HG03097 (cell line): ENCODE data around the gene HOXC10.

Experiments
- ATAC-seq: cut with Tn5 transposase; IDR thresholded peaks from one replicate; pipeline ENCODE4 v1.9.1; 2021; ENCODE audit not compliant: unreplicated experiment, low FRiP score

Gene HOXC10

DNA sequence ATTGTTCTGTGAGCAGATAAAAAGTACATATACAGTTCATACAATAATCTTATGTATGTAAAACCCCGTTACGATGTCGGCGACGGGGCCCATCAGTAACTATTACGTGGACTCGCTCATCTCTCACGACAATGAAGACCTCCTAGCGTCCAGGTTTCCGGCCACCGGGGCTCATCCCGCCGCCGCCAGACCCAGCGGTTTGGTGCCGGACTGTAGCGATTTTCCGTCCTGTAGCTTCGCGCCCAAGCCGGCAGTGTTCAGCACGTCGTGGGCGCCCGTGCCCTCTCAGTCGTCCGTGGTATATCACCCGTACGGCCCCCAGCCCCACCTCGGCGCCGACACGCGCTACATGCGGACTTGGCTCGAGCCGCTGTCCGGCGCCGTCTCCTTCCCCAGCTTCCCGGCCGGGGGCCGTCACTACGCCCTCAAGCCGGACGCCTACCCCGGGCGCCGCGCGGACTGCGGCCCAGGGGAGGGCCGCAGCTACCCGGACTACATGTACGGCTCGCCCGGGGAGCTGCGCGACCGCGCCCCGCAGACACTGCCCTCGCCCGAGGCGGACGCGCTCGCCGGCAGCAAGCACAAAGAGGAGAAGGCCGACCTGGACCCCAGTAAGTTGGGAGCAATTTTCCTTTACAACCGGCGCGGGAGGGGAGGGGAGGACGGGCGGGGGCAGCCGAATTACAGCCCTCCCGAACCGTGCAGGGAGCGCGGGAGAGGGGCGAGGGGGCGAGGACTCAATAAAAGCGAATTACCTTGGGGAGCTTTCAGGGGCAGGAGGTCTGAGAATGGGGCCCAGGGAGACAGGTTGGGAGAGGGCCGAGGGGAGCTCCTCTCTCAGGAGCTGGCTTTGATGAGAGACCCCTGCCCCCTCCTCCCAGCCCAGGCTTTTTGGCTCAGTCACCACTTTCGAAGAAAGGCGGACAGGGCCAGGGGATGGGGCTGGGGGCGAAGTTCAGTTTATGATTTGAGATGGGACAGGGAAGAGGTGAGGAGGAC, 15.5 kb downstream of the HOXC10 start, which contains the start of gene HOXC9:
HOXC9 (plus strand) TSS at position 46 of the 999 bp plus-strand sequence; CDS start at position 74, 28 bp downstream.
- ATAC-seq, result no peak

DNA sequence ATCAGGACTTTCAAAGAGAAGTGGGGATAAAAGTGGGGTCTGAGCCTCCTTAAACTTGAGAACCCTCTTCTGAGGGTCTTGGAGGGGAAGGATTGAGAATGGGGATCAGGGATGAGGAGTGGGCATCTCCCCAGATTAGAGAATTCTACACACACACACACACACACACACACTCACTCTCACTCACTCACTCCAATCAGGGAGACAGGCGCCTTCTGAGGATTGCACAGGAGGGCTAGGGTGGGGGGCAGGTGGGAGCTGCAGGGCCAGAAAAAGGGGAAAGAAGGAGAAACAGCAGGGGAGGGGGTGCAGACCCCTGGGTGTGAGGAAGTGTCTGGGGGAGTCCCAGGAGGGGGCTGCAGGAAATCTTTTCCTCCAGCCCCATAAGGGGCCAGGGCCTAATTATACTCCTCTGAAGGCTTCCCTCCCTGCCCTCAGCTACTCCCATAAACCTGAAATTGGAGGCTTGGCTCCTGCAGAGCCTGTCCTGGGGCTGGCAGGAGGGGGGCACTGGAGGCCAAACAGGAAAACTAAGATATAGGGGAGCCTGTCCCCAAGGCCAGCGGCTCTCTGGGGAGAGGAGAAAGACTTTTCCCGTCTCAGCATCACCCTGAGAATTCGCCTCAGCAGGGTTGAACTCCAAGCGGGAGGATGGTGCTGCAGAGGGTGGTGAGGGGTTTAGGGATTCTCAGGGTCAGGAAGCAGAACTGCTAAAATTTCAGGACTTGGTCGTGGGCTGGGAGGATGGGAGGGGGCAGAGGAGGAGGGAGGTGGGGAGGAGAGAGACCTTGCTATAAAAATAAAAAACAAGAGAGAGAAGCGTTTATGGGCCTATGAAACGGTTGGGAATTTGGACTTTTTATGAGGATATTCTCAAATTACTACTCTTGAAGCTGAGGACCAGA, 16.6 kb downstream of the HOXC10 start:
- no peak for ATAC-seq

DNA sequence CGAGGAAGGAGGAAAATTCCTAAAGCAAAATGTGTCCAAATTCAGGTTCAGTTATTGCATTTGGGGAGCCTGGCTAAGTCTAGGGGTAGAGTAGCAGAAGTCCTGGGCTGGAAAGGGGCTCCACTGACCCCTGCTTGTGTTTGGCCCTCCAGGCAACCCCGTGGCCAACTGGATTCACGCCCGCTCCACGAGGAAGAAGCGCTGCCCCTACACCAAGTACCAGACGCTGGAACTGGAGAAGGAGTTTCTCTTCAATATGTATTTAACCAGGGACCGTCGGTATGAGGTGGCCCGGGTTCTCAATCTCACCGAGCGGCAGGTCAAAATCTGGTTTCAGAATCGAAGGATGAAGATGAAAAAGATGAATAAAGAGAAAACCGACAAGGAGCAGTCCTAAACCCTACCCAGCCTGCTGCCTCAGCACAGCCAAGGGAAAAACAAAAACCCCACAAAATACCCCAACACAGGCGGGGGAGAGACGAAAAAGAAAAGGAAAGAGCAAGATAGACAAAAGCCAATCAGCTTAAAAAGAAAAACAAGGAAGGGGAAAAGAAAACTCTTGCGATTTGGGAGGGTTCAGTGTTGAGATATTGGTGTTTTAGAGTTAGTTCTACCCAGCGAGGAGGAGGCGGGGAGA, 17.4 kb downstream of the HOXC10 start:
- no peak for ATAC-seq

DNA sequence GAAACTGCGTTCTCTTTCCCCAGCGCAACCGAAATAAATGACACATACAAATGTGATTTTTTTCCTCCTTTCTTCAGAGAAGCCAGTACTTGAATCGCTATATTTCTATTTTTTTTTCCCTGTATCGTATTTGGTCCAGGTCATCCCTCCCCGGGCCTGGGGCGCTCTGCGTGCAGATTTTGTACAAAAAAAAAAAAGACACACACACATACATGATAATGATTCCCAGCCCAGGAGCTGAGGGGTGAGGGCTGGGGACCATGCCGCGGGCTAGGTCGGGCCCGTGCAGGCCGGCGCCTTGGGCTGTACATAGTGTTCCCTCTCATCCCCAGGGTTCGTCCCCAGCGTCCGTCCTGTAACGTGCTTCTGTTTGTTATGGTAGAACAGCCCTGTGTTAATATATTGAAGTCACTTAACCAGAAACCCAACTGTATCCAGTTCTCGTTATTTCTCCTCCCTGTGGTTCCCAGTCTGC, 18.0 kb downstream of the HOXC10 start:
- ATAC-seq, result no peak

DNA sequence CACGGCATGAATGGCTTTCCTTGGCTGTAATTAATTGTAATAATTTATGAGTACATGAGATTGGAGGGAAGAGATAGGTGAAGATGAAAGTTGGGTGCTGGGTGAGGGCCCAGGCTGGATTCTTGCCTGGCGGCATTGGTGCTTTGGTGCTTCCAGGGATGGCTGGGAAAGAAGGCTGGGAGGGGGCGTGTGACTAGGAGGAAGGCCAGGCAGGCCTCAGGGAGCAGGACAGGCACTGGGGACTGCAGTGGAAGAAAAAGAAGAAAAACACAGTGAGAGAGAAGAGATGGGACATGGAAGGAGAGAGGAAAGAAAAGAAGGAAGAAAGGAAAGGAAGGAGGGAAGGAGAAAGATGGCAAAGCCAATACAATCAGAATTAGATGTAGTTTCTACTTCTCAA, 18.7 kb downstream of the HOXC10 start:
- ATAC-seq, result no peak

DNA sequence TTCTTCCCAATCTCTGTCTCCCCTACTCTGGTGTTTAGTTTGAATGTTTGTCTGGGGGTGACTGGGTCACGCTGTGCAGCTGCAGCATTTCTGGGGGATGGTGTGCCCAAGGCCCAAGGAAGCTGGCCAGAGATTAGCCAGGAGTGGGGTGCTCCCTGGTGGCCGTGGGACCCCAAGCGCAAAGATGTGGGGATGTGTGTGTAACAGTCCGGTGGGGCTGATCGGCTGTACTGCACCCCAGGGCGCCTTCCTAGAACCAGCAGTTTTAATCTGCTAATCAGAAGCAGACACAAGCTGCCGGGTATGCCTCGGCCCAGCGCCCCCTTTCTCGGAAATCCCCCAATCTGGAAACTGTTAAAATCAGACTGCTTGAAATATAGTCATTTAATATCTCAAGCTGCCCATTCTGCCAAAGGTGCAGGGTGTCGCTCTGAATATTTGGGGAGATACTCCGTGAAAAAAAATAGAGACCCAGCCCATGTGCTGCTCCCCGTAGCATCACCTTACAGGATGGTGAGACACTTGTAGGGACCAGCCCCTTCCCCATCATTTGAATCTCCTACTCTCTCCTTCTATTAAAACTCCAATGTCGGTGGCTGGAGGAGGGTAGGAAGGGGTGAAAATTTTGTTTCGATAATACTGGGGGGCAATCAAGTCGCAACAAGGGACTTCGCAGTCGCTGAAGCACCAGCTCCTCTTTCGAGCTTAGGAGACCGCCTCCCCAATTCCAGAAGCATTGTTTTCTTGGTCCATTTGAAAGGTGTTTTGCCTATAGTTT, 19.3 kb downstream of the HOXC10 start:
- ATAC-seq, result no peak

DNA sequence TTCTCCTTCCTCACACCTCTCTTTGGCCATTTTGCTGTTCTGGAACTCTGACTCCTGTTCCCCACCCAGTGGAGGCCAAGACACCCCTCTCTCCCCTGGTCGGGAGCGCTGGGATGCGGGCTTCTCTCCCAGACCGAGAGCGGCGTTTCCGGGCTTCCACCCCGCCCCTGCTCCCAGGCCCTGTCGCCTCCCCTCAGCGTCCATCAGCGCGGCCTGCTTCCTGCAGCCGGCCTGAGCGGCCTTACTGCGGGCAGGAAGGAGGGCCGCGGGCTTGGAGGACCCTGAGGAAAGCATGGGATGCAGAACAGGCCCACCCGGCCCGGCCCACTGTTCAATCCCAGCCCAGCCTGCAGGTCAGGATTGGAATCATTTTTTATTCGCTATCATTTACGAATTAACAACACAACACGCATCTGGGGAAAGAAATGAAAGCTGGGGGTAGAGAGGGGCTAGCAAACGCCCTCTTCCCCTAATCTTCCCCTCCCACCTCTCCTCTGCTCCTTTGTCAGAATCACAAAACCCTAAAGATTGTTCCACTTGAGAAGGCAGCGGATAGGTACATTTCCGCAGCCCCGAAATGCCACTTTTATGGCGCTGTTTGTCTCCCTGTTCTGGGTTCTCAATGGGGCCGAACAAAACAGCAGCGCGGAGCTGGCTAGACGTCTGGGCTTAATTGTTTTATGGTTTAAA, 20.0 kb downstream of the HOXC10 start:
- no peak for ATAC-seq

DNA sequence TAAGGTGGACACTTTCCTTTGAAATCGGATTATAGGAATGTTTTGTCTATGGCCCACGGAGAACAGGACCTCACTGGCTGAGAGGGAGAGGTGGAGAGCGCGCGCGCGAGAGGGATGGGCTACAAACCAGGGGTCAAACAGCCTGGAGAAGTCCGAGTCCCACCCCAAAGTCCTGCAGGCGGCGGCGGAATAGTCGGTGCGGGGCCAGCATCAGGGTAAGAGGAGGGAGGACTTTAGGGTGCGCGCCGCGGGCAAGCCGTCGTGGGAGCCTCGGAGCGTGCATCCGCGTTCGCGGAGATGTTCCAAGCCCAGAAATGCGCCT, 20.5 kb downstream of the HOXC10 start:
- ATAC-seq, result no peak

DNA sequence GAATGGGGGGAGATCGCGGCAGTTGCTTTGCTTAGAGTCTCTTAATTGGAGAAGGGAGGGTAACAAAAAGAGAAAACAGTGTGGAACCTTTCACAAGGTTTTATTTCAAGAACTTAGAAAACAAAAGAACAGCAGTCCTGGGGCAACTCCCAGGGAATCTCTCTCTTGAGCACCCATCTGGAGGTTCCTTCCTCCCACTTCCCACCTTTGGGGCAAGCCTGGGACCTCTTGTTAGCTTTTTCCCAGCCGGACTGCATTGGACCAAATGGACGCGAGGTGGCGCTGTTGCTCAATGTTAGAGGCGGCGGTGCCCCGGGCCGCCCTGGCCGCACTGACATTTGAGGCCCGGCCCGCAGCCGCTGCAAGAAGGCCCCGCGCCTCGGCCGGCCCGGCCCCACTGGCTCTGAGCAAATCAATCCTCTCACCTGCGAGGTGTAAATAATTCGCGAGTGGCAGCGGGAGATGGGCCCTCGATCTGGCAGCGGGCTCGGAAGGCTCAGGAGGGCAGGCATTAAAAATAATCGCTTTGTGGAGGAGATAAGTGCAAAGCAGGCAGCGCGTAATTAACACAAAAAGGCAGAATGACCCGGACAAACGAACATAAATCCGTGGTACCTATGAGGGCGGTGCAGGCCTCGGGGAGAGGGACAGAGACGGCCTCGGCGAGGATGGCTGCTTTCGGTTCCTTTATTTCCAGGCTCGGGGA, 21.1 kb downstream of the HOXC10 start:
- ATAC-seq, result peak; percentile 62

DNA sequence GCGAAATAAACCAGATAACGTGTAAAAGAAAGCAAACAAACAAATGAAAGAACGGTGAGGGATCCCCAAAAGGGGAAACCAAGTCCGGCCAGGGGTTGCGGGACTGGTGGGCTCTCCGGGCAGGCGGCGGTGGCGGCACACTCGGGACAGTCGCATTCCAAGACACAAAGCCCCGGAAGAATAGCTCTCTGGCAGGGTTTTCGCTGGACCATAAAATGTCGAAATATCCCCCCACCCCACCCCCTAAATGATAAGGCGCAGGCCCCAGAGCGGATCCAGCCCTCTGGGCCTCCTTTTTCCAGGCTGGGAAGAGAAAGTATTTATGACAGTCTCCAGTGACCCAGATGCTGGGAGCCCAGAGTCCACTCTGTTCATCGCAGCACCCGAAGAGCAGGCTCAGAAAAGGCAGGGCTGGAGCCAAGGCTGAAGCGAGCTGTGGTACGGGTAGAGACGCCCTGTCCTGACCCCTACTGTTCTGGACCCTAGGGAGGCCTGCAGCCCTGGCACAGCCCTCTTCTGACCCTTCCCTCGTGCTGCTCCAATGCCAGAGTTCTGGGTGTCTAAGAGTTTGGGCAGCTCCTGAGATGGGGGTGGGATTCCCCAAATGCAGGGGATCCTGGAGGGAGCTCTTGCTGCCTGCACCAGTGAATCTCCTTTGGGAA, 21.7 kb downstream of the HOXC10 start:
- ATAC-seq, result no peak

DNA sequence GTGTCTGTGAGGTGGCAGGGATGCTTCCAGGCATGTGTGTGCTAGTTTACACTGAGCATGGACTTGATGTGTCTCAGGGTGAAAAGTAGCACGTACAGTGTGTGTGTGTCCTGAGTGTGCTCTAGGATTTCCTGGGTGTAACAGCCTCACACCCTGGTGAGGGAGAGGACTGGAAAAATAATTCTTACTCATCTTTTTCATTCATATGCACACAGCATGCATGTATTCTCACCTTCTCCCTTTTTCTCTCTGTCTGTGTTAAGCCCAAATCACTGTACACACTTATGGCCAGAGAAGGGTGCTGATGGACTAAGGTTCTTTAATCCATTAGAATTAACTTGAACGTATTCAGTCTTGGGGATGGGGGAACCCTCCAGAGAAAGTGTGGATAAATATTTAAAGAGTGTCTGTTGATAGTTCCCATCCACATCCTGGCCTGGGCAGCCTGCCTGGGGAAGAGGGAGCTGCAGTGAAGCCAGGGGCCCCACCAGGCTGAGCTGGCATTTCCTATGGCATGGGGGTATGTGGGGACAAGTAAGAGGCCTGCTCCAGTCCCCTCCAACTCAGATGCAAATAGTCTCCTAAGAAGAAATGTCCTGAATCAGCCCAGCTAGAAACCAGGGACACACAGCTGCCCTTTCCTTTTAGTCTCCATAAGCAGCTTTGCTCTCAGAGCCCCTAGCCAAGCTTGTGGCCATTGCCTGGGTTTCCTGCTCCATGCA, 22.8 kb downstream of the HOXC10 start:
- ATAC-seq, result no peak

DNA sequence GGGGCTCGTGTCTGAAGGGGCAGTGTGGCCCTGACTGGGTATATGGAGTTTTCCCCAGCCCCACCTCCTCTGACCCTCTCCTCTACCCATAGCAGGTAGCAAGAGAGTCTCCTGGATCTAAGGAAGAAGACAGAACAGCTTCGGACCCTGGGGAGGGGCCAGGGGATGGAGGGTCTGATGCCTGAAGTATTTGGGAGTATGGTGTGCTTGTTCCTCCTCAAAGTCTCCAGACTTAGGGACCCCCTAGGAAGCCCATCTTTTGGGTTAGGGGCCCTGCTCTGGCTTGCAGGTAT, 23.3 kb downstream of the HOXC10 start:
- ATAC-seq, result no peak

DNA sequence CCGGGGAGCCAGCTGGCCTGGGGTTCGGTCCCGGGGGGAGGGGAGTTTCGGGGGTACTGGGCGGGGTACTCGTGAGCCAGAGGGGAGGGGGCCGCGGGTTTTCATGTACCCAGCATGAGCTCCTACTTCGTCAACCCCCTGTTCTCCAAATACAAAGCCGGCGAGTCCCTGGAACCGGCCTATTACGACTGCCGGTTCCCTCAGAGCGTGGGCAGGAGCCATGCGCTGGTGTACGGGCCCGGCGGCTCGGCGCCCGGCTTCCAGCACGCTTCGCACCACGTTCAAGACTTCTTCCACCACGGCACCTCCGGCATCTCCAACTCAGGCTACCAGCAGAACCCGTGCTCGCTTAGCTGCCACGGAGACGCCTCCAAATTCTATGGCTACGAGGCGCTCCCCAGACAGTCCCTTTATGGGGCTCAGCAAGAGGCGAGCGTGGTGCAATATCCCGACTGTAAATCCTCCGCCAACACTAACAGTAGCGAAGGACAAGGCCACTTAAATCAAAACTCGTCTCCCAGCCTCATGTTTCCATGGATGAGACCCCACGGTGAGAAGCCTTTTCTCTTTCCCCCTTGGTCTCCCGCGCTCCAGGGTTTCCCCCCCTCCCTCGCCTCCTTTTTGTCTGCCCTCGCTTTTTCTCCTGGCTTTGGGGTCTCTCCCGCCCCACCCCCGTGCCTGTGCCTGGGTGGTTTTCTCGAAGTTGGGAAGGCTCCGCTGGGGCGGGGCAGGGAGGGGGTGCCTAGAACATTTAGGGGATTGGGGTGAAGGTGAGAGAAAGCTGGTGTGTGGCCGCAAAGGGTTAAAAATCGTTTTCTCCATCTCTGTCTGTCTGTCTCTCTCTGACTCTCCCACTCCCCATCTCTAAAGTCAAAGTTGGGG, 24.5 kb downstream of the HOXC10 start:
- no peak for ATAC-seq

DNA sequence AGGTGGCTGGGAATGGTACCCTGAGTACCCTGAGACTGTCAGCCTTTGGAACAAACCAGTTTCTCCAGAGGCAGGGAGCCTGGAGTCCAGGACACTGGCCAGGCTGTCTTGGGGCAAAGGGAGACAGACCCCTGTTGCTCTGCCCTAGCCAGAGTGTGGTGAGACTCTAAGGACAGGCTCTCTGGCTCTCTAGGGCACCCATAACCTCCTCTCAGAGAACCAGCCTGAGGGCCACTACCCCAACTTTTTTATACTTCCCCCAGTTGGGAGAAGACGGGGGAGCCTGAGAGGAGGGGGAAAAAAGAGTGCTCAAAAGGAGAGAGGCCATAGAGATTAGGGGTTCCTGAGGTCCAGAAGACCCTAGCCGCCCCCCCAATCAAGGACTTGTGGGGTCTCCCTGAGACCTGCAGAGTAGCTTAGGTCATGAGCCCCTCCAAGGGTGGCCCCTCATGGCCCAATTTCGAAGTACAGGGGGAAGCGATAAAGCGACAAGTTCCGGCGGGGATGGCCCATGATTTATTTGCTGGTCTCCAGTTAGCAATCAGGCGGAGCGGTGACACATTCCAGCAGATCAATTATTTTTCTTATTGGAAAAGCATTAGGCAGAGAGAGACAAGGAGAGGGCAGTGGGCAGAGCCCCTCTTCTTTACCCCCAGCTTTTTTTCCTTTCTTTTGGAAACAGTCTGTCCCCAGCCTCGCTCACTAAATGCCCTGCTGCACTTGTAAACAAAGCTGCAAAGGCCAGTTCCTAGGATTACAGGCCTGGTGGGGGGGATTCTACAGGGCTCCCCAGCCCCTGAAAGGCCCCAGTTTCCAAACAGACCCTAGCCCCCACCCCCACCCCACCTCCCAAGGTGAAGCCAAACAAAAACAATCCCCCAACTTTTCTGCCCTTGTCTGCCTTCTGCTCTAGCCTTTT, 25.4 kb downstream of the HOXC10 start:
- ATAC-seq, result no peak

DNA sequence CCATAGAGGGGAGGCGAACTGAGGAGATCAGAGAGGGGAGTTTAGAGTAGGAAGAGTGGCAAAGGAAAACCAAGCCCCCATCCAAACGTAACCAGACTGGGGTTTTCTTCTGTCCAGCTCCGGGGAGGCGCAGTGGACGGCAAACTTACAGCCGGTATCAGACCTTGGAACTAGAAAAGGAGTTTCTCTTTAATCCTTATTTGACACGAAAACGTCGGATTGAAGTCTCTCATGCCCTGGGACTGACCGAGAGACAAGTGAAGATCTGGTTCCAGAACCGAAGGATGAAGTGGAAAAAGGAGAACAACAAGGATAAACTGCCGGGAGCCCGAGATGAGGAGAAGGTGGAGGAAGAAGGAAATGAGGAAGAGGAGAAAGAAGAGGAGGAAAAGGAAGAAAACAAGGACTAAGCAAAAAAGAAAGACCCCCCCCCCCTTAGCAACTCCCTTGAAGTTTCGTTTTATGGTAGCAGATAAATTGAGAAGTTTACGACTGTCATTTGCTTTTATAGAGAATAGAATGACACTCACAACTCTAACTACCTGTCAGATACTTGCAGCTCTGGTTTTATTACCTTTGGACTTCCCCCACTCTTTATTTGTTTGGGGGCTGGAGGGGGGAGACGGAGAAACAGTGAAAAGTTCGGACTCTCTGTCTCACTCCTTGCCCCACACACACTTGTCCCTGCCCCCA, 26.2 kb downstream of the HOXC10 start:
- ATAC-seq, result no peak
